Testis (tissue), 5 donors: ENCODE data around the gene ZNF221. TPM values are rescaled to one million over a fixed set of nuclear protein-coding genes. Genes with fewer than 3 reads are reported as not detected.
A peak's percentile ranks its signal among the peaks of the same experiment; 100 is the strongest.

Source experiments
- DNase-seq: peaks from one replicate; pipeline ENCODE4 v3.0.0-alpha.2; 2019
- H3K27ac ChIP-seq, 2 donors: fragments of 200-600 bp; sonication (generic); one replicate each; pipeline ENCODE4 v1.5.1; 2019
- H3K27me3 ChIP-seq: fragments of 200-600 bp; sonication (generic); one replicate; pipeline ENCODE4 v1.5.1; 2019
- H3K36me3 ChIP-seq: fragments of 200-600 bp; sonication (generic); one replicate; pipeline ENCODE4 v1.5.1; 2017; ENCODE audit warnings: low read depth; ENCODE audit errors: missing control alignments
- H3K4me1 ChIP-seq: fragments of 200-600 bp; sonication (generic); one replicate; pipeline ENCODE4 v1.5.1; 2019
- H3K4me3 ChIP-seq, 2 donors: fragments of 200-600 bp; sonication (generic); one replicate each; pipeline ENCODE4 v1.5.1; 2017 to 2019
- H3K9me3 ChIP-seq: fragments of 200-600 bp; sonication (generic); one replicate; pipeline ENCODE4 v1.5.1; 2017
- POLR2A ChIP-seq: fragments of 450-650 bp; IDR thresholded peaks from one replicate; pipeline ENCODE4 v1.6.1; 2017; ENCODE audit warnings: antibody characterized with exemption, mild to moderate bottlenecking, moderate library complexity
- whole genome bisulfite sequencing, 2 donors: methylation state at CpG; one replicate each; pipeline ENCODE4 v1.1.5; 2018; 5-methylcytosine and 5-hydroxymethylcytosine counted together
- intact Hi-C: fragments of 100-400 bp; cut with DNase I; formaldehyde crosslinking; loops from one replicate; pipeline ENCODE4 v1.15.1; 2023; ENCODE audit warnings: low total_unique reads
- long read RNA-seq, 2 donors: transcript quantifications; one replicate each; lab custom pipeline, GENCODE V29; 2026
- polyA plus RNA-seq: library from polyadenylated mRNA; stranded (reverse); fragments of 350-450 nt; fragmentation: Illumina TruSeq; extraction: RNeasy Lipid Tissue Mini Kit (QIAGEN cat#74804); gene quantifications from one replicate; pipeline ENCODE4 v1.2.3, GENCODE V29; 2014; ENCODE audit warnings: low read depth, low replicate concordance; ENCODE audit not compliant: insufficient read depth
- total RNA-seq, 2 donors: library from RNA; depleted of rRNA; stranded (reverse); fragments of >200 nt; gene quantifications; one replicate each; pipeline ENCODE4 v1.2.3, GENCODE V29; 2016
- TF ChIP-seq, protein P1 (sequence below), 3 experiments: fragments of 450-650 bp in 2 of 3; fragments of 200-600 bp in 1 of 3; sonication (generic) in 1 of 3; IDR thresholded peaks; one replicate each; pipeline ENCODE4 v1.5.1; 2016 to 2019; ENCODE audit warnings: antibody characterized with exemption in 3 of 3, mild to moderate bottlenecking in 2 of 3, moderate library complexity in 1 of 3

Gene ZNF221
- total RNA-seq (1 to 10 TPM; 8.1 to 9.1 TPM), polyA plus RNA-seq (2.2 TPM)
- long read RNA-seq, donor 1, partial matches to known transcripts = 0 of 1 reads
- long read RNA-seq, donor 1, other reads (novel, unspliced or antisense) = 0 of 1 reads
- long read RNA-seq, donor 2, partial matches to known transcripts = 0 of 1 reads
- long read RNA-seq, donor 2, other reads (novel, unspliced or antisense) = 0 of 1 reads

DNA sequence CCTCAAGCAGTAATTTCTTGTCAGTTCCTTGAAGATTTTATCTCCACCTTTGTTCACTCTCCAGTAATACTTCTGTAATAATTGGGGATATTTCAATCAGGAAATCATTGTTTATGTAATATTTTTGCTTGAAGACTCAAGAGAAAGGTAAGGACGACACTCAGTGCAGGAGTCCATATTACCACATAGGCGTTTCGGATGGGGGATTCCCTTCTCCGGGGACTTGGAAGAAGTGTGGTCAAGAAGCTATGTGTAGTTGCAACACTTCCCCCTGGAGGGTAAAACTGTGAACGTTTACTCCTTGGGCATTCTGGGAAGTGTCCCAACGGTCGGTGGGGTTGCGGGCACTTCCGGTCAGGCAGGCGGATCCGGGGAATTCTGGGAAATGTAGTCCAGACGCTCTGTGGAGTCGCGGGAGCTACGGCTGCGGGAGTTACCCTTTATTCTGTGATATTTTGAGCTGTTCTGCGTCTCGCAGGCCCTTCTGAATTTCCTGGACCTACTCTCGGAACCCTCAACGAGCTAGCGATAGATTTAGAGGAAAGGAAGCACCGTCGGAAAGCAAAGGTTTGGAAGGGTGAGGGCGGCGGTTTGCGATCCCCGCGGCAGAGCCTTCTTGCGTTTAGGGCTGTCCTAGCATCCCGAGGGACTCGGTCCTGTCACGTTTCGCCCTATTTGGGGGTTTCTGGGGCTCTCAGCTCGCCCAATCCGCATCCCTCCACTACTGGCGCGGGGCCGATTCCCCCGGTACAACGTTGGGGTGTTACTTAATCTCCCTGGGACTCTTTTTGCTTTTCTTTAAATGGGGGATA, at the start of gene ZNF221:
TSS of gene ZNF221 (plus strand) at position 395 of the 812 bp plus-strand sequence. CDS start 11,499 bp downstream, outside the sequence.
- TF ChIP-seq, protein P1, sequence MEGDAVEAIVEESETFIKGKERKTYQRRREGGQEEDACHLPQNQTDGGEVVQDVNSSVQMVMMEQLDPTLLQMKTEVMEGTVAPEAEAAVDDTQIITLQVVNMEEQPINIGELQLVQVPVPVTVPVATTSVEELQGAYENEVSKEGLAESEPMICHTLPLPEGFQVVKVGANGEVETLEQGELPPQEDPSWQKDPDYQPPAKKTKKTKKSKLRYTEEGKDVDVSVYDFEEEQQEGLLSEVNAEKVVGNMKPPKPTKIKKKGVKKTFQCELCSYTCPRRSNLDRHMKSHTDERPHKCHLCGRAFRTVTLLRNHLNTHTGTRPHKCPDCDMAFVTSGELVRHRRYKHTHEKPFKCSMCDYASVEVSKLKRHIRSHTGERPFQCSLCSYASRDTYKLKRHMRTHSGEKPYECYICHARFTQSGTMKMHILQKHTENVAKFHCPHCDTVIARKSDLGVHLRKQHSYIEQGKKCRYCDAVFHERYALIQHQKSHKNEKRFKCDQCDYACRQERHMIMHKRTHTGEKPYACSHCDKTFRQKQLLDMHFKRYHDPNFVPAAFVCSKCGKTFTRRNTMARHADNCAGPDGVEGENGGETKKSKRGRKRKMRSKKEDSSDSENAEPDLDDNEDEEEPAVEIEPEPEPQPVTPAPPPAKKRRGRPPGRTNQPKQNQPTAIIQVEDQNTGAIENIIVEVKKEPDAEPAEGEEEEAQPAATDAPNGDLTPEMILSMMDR (IDR thresholded peaks at IDR 0.05) = peak; percentile 50 to 59 (median 56)
- no peak for TF ChIP-seq POLR2A
- peak within 1 kb of the TSS; percentile 68 to 78 for H3K27ac ChIP-seq
- H3K9me3 ChIP-seq = no peaks in the 10 kb centered on the region
- no peaks in the 10 kb centered on the region for H3K36me3 ChIP-seq
- peak within 1 kb of the TSS; percentile 66 to 79 for H3K4me3 ChIP-seq
- intact Hi-C loops = no loop called here
- 0% methylated on average over 38 to 40 of the region's 40 CpGs for WGBS, 2 donors
- no peaks in the 10 kb centered on the region for H3K4me1 ChIP-seq
- peak; percentile 96 for DNase-seq
- no peaks in the 10 kb centered on the region for H3K27me3 ChIP-seq

DNA sequence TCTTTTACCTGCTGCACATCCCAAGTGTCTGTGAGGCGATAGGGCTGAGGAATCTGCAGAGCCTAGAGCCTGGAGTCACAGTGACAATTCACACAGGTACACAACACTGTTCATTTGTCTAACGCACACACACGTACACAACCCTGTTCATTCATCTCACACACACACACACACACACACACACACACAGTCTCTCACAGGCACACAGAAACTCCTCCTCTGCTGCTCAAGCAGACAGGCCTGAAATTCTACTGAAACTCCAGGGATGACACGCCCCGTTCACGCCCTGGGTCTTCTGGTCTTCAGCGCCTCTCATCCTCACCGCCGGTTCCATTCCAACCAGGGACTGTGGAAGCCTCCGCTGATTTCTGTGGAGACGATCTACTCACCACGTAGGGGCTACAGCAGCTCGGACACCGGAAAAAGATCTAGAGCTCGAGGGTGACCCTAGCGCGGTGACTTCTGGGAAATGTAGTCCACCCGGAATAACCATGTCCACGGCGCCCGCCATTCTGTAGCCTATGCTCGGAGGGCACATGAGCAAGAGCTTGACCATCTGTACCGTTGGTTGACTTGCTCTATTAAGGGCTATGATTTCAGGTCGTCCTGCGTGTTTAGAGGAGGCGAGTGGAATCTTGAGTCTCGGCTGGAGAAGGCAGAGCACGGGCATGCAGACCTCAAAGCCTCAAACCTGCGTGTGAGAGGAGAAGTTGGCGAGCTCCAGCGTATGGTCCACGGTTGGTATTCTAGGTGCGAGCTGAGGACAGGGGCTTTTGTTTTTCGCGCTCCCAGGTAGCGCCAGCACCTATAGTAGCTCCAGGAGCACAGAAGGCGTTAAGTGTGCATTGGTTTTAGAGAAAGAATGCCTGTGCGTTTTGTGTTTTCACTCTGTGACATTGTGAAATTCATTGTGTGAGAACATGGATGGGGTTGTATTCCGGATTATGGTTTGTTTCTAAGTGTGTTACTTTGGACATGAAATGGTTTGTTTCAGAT, 49.3 kb upstream of the ZNF221 start:
- Histone ChIP-seq H3K4me1 (no peaks in the 10 kb centered on the region), H3K27me3 (no peaks in the 10 kb centered on the region)
- TF ChIP-seq, protein P1 (IDR thresholded peaks at IDR 0.05) = no peak
- TF ChIP-seq POLR2A = no peak

DNA sequence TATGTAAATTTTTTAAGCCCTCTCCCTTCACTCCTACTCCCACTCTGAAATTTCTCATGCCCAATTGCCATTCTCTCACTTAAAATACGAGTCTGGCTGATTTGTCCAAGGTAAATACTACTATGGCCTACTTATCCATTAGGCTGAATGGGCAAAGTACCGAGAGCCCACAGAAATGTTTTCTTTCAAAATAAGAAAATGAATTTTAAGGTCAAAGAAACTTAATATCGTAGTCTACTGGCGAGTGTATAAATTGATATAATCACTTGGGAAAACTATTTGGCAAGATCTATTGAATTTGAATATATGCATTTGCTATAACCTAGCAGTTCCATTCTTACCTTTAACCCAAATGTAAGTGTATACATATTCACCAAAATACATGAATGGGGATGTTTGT, 48.6 kb upstream of the ZNF221 start:
- H3K9me3 ChIP-seq = no peaks in the 10 kb centered on the region
- intact Hi-C loops = no loop called here
- WGBS, 2 donors = 77 to 84% methylated on average over 4 of the region's 4 CpGs

More for the DNA sequence above, 49.3 kb upstream of the ZNF221 start:
- intact Hi-C loops = no loop called here
- peak overlapping the region; percentile 47 to 67 for H3K4me3 ChIP-seq
- 12 to 16% methylated on average over 16 to 39 of the region's 39 CpGs for WGBS, 2 donors
- no peaks in the 10 kb centered on the region for H3K9me3 ChIP-seq
- H3K27ac ChIP-seq = no peak overlapping the region
- no peaks in the 10 kb centered on the region for H3K36me3 ChIP-seq
- DNase-seq = peak; percentile 95

DNA sequence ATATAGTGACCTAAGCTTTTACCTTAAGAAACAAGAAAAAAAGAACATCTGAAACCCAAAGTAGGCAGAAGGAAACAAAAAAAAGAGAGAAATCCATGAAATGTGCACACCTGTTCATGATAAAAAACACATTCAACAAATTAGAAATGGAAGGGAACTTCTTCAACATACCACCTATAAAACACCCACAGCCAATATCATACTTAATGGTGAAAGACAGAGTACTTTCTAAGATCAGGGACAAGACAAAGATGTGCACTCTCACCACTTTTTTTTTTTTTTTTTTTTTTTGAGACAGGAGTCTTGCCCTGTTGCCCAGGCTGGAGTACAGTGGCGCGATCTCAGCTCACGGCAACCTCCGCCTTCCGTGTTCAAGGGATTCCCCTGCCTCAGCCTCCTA, 45.1 kb upstream of the ZNF221 start:
- no peaks in the 10 kb centered on the region for H3K4me1 ChIP-seq
- no peak for DNase-seq
- H3K9me3 ChIP-seq = no peaks in the 10 kb centered on the region
- no peaks in the 10 kb centered on the region for H3K36me3 ChIP-seq
- 90 to 100% methylated on average over 2 to 5 of the region's 5 CpGs for WGBS, 2 donors
- TF ChIP-seq POLR2A = no peak
- TF ChIP-seq, protein P1 (IDR thresholded peaks at IDR 0.05) = no peak
- no peak overlapping the region for H3K27ac ChIP-seq
- intact Hi-C loops = no loop called here
- H3K4me3 ChIP-seq = no peak overlapping the region
- H3K27me3 ChIP-seq = no peaks in the 10 kb centered on the region

More for the DNA sequence above, 48.6 kb upstream of the ZNF221 start:
- TF ChIP-seq, protein P1 (IDR thresholded peaks at IDR 0.05) = no peak
- no peak for TF ChIP-seq POLR2A
- Histone ChIP-seq H3K27me3 (no peaks in the 10 kb centered on the region), H3K4me3 (peak overlapping the region in 1 of 2 donors; percentile 67), H3K4me1 (no peaks in the 10 kb centered on the region), H3K36me3 (no peaks in the 10 kb centered on the region), H3K27ac (no peak overlapping the region)
- DNase-seq = no peak
